HG02981 (cell line): ENCODE results near the gene P2RX6.

Experiments used
- ATAC-seq: cut with Tn5 transposase; IDR thresholded peaks from one replicate; pipeline ENCODE4 v1.9.1; 2021; ENCODE audit warnings: mild to moderate bottlenecking, moderate library complexity; ENCODE audit not compliant: unreplicated experiment

P2RX6 gene

GRCh38 chr22:20979243-20979809, 35.6 kb upstream of the P2RX6 start:
- no peak for ATAC-seq

DNA sequence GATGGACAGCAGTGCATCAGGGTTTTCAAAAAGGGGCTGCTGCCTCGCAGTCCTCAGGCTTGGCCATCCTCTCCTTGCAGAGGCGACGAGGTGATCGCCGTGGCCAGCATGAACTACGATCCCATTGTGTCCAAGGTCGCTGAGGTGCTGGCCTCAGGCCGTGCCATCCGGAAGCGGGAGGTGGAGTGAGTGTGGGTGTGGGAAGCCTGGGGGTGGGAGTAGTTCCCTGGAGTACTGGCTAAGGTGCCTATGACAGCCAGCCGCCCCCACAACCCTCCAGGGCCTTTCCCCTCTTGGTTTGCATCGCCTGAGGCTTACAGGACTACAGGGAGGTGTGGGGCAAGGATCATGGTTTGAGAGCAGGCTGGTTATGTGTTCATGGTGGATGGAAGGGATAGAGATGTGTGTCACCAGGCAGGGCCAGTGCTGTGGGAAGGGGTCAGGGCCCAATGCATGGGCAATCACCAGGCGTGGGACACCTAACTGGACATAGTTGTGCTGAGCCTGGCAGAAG, 35.0 kb upstream of the P2RX6 start:
- ATAC-seq = no peak

DNA sequence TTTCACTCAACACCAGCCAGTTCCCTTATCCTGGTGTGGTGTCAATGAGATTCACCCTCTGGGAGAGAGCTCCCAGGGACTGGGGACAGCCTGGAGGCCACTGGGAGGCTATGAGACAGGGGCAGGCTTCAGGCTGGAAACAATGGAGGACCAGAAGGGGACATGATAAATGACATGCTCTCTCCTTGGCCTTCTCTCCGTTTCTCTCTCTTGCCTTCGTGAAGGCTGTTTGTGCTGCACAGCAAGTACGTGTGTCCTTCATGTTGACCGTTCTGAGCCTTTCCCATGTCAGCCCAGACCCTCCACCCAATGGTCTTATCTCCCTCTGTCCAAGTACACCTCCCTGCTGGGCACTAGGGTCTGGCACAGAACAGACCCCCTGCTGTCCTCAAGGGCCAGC, 34.4 kb upstream of the P2RX6 start:
- no peak for ATAC-seq

GRCh38 chr22:20980938-20981722, 33.8 kb upstream of the P2RX6 start:
- ATAC-seq = no peak

- peak; percentile 74 for ATAC-seq
Observed at GRCh38 chr22:20981787-20982562, 33.0 kb upstream of the P2RX6 start, which contains the start of gene LZTR1. TSS of gene LZTR1 (plus strand) at chr22:20982297. CDS start at chr22:20982372, 75 bp downstream.

GRCh38 chr22:20982563-20982882, 32.4 kb upstream of the P2RX6 start:
- ATAC-seq = no peak

DNA sequence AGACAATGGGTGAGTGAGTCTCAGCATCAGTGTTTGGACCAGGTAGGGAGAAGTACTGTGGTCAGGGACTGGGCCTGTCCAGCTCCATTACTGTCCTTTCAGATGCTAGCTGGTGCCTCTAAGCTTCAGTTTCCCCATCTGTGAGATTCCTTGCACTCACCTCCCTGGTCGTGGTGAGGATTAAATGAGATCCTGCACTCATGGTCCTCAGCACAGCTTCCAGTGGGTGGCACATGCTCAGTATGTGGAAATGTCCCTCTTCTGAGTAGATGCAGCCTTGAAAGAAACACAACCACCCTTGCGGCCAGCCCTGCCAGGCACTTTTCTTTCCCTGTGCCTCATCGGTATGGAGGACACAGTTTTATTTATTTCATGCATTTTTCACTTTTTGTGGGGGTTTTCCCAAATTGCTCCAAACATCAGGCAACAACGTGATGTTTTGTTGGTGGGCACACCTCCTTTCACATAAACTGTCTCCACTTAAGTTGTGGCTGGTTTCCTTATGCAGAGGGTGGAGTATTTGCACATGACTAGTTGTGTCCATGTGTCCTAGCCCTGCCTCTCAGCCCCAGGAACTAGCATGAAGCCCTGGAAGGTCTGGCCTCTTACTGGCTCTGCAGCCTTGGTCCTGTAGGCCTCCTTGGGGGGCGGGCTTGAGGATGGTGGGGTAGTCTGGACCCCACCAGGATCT, 31.7 kb upstream of the P2RX6 start:
- no peak for ATAC-seq

DNA sequence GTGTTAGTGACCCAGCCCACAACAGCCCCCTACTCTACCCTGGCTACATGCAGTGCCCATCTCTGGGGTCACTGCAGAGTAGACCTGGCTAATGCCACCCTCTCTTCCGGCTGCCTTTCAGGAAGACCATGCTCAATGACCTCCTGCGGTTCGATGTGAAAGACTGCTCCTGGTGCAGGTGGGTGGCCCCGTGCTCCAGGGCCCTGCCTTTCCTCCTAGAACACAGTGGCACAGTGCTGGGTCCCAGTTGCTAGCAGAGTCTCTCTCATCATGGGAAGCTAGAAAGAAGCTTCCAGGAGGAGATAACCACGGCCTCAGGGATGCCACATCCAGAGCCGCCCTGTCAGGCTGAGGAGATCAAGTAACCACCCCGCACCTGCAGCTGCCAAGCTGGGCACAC, 29.2 kb upstream of the P2RX6 start:
- ATAC-seq = no peak

GRCh38 chr22:20986365-20986764, 28.6 kb upstream of the P2RX6 start:
- no peak for ATAC-seq

DNA sequence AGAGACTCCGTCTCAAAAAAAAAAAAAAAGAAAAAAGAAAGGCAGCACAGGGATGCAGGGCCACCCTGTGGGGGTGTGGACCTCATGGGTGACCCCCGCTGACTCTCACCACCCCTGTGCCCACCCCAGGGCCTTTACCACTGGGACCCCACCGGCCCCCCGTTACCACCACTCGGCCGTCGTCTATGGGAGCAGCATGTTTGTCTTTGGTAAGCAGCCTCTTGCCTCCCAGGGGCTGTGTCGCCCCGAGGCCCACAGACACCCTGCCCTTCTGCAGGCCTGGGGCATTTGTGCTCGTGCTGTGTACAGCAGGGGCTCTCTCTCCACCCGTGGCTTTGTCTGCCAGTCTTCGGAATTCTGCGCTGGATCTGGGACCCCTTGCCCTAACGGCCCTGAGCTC, 27.6 kb upstream of the P2RX6 start:
- no peak for ATAC-seq

DNA sequence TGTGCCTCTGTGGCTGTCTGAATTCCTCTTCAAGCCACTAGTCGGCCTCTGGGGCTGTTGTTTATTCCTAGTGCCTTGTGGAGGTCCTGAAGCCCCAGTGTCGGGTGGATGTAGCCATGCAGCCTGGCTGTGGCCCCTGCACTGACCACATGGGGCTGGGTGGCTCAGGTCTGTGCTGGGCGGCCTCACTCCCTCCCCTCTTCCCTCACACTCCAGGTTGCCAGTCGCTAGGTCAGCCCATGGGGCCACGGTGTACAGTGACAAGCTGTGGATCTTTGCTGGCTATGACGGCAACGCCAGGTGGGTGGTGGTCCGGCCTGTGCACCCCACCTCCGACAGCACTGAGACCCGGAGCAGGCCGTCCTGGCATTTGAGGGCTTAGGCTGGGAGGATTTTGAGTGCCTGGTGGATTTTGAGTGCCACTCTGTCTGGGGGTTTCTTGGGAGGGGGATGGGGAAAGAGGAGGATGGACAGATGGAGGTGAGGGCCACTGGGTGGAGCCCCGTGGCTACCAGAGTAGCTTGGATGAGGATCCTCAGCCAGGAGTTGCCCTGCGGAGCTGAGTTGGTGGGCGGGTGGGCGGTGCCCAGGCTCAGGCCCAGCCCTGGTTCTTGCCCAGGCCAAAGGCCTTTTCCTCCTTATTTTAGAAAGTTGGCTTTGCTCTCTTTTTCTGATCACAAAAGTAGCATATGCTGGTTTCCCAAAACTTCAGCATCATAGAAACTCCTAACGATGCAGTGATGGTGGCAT, 26.2 kb upstream of the P2RX6 start:
- ATAC-seq = no peak

DNA sequence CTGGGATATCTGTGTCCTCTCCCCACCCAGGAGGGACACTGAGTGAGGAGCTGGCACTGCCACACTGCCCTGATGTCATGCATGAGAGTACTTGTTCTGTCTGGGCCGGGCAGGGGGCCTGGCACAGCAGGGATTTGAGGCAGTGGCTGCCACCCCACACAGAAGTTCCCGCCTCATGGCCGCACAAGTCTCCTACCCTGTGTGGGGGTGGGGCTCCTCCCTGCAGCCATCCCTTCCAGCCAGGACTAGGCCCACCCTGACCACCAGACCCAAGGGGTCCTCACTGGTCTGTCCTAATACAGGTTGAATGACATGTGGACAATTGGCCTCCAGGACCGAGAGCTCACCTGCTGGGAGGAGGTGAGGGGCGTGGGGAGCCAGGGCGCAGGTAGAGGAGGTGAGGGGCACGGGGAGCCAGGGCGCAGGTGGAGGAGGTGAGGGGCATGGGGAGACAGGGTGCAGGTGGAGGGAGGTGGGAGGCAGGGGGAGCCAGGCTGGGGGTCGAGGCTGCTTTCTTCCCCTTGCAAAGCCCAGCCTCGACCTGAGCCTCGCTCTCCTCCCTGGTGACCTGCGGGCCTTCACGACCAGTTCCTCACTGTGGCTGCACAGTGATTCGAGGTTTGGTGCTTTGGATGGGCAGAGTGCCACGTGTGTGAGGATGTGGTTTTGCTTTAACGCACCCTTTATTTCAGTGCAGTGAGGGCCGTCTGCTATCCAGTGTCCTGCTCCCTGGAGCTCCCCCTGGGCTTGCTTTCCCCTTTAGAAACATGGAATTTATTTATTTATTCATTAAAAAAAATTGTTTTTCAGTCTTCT, 25.4 kb upstream of the P2RX6 start:
- ATAC-seq = no peak

DNA sequence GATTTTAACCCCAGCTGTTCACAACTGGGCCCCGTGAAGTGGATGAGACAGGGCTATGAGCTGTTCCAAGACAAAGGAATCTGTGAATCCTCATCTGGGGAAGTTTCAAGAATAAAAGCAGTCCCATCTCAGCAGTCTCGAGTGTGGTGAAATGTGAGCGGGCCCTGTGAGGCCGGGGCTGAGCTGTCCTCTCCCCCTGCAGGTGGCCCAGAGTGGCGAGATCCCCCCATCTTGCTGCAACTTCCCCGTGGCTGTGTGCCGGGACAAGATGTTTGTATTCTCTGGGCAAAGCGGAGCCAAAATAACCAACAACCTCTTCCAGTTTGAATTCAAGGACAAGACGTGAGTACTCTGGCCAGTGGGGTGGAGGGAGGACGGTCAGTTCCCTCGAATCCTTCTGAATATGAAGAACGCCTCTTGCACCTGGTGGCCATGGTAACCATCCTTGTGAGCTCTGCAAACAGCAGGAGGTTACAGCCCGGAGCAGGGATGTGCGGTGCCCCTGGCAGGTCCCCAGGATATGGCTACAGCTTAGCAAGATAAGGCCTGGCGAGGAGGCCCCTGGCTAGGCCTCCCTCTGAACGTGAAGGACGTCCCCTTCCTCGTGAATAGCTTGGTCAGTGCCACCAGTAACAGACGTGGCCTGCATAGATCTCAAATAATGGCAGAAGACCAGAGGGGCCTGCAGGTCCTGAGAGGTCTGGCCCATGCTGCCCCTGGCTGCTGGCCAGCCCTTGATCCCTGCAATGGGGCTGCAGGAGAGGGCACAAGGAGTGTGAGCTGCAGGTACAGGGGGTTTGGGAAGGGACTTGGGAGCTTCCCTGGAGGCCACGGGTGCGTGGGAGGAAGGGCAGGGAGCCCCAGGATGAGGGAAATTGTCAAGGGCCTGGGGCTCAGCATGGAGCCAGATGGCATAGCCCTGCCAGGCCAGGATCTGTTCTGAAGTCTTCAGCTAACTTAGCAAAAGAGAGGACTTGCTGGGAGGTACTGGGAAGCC, 24.5 kb upstream of the P2RX6 start:
- ATAC-seq = no peak

- ATAC-seq = no peak
Observed at GRCh38 chr22:20991252-20992055, 23.5 kb upstream of the P2RX6 start.

DNA sequence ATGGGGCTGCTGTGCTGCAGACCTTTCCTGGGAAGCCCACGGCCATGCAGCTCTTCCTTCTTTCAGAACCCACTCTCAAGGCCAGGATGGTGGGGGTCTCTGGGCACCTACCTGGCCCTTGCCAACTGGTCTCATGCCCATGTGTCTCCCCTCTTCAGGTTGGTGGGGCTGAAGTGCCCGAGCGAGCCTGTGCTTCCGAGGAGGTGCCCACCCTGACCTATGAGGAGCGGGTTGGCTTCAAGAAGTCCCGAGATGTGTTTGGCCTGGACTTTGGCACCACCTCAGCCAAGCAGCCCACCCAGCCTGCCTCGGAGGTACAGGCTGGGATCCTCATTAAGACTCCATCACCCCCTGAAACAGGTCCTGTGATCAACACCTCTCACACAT, 22.9 kb upstream of the P2RX6 start:
- ATAC-seq = no peak

DNA sequence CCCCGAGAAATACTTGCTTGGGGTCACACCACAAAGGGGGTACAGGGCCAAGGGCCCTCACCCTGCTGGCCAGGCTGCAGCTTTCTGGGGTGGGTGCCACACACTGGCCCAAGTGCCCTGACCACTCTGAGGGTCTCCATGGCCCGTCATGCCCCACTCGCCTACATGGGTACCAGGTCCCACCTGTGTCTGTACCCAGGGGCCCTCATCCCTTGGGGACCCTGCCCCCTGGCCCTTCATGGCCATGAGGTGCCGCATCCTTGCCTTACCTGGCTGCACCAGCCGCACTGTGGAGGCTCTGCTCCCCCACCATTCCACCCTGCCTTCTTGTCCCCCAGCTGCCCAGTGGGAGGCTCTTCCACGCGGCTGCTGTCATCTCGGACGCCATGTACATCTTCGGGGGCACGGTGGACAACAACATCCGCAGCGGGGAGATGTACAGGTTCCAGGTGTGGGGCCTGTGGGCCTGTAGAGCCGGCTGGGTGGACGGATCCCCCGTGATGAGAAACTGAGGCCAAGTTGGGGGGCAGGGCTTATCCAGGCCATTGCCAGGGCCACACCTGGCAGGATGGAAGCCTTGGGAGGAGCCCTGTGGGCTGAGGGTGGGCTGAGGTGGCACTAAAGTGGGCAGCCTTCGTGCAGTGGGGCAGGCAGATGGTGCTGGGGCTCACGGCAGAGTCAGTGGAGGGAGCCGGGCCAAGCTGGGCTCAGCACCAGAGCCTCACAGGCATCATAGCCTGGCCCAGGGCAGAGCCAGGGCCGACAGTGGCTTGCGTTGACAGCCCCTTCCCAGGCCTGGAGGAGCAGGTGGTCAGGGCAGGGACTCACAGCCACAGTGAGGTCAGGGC, 22.3 kb upstream of the P2RX6 start:
- no peak for ATAC-seq
